Aortic smooth muscle cell (primary cell): ENCODE measurements around the gene ZBTB21. TPM values are rescaled to one million over a fixed set of nuclear protein-coding genes. Genes with fewer than 3 reads are reported as not detected.

ENCODE experiments used
- total RNA-seq: library from RNA; depleted of rRNA; stranded (reverse); fragments of >200 nt; gene quantifications from 2 replicates; pipeline ENCODE4 v1.2.3, GENCODE V29; 2014

Gene ZBTB21
- total RNA-seq, result 6.5 and 7.0 TPM in 2 replicates

DNA sequence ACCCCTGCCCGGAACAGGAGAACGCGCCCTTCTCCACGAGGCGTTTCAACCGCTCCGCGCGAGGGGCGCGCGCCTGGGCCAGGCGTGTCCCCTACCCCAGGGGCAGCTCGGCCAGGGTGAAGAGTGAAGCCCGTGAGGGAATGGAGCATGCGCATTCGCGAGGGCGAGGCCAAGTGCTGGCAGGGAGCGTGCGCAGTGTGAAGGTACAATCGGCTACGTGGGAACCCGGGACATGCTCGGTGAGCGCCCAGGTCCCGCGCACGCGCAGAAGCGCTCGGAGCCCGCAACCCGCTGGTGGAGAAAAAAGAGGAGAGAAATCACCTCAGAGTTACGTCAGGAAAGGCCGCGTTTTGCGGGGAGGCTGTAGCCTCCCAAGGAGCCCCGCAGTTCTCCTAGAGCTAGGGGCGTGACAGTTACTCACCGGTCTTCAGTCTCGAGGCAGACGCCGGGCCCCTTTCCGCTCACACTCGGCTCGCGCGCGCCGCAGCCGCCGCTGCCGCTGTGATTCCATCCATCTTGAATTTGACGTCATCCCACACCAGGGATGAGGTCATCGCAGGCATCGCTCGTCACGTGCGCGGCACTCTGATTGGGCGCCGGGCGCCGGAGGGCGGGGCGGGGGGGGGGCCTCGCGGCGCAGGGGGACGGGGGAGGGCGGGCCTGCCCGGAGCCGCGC is at the start of gene ZBTB21:
Gene ZBTB21 (minus strand): TSS at position 530 of the 676 bp plus-strand sequence. CDS start 16,265 bp downstream, outside the sequence.

DNA sequence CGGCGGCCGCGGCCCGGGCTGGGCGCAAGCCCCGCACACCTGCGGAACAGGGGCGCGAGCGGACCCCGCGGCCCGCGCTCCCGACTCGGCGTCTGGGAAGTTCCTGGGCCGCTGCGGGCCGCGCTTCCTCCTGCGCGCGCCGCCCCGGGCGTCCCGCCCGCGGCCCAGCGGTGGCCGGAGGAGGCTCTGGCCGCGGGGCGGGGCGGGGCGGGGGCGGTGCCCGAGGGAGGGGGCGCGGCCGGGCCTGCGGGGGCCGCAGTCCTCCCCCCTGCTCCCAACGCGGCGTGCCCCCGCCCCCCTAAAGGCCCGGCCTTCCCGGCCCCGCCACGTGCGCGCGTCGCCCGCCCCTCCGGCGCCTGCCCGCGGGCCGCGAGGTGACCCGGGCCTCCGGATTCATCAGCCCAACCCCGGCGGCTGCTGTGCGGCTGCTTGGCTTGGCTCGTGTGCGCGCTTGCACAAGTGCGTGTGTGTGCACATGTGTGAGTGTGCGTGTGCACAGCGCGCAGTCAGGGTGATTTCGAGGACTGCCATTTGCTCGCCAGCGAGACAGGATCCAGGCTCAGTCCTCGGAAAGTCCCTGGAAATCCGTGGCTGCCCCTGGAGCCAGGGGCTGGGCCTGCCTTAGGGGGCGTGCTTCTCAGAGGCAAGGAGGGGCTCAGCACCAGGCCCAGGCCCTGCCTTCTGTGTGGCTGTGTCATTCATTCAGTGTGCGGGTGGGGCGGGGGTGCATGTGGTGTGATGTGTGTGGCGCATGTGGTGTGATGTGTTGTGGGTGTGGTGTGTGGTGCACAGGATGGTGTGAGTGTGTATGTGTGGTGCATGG is 56.1 kb downstream of the ZBTB21 start, which contains the start of gene C2CD2:
Gene C2CD2 (minus strand): TSS at position 188 of the 823 bp plus-strand sequence. CDS start 370 bp downstream, outside the sequence.

Other genes with a start within 250 kb of the ZBTB21 start
- 40.5 and 46.8 TPM in 2 replicates for gene RIPK4, start 243.3 kb downstream of the ZBTB21 start, total RNA-seq
- gene PRDM15, start 131.0 kb downstream of the ZBTB21 start, total RNA-seq, result 5.0 and 6.2 TPM in 2 replicates
- gene C2CD2, start 56.3 kb downstream of the ZBTB21 start, total RNA-seq, result 35.0 and 49.7 TPM in 2 replicates
- not detected in 2 replicates for gene UMODL1, start 61.0 kb upstream of the ZBTB21 start, total RNA-seq
- 2.1 and 3.3 TPM in 2 replicates for gene ABCG1, start 208.8 kb upstream of the ZBTB21 start, total RNA-seq